H1 (cell line): ENCODE measurements around the gene ZNF771. TPM values are rescaled to one million over a fixed set of nuclear protein-coding genes. Genes with fewer than 3 reads are reported as not detected.

Experiments
- CTCF ChIA-PET: fragments of 300-600 bp; sonication (Branson Sonifier 250); formaldehyde crosslinking; loops from one replicate; lab custom pipeline; 2021; ENCODE audit not compliant: partially characterized antibody; lab: Charles Lee
- POLR2A ChIA-PET: fragments of 300-600 bp; sonication (Branson Sonifier 250); formaldehyde crosslinking; loops from one replicate; lab custom pipeline; 2021; ENCODE audit warnings: inconsistent platforms; ENCODE audit not compliant: partially characterized antibody; lab: Charles Lee
- DNase-seq, 2 experiments: peaks; one replicate each; pipeline versions ENCODE4 v3.0.0 to v3.0.0-alpha.2; 2010 to 2022; ENCODE audit warnings: low spot score in 2 of 2, low read depth in 1 of 2, mixed read lengths in 1 of 2
- FAIRE-seq: peaks from 2 replicates; lab custom pipeline; 2011; peaks lifted over from hg19 to GRCh38; lab: Jason Lieb, UNC
- H2AFZ ChIP-seq: 2 replicates; pipeline ENCODE4 v1.8.1; 2012; ENCODE audit warnings: low read length, inconsistent platforms
- H2AK5ac ChIP-seq: 2 replicates; pipeline ENCODE4 v1.6.1; 2013; ENCODE audit warnings: low read depth, low read length
- H2BK120ac ChIP-seq: replicated peaks from 2 replicates; pipeline ENCODE3; 2013; ENCODE audit warnings: low read depth, low read length, inconsistent platforms
- H2BK12ac ChIP-seq: 2 replicates; pipeline ENCODE4 v1.6.1; 2013; ENCODE audit warnings: low read depth, low read length
- H2BK15ac ChIP-seq: 2 replicates; pipeline ENCODE4 v1.6.1; 2013; ENCODE audit warnings: low read length
- H2BK20ac ChIP-seq: 2 replicates; pipeline ENCODE4 v1.6.1; 2013; ENCODE audit warnings: low read length
- H2BK5ac ChIP-seq: 2 replicates; pipeline ENCODE4 v1.6.1; 2013; ENCODE audit warnings: low read depth, low read length
- H3K14ac ChIP-seq: 2 replicates; pipeline ENCODE4 v1.6.1; 2013; ENCODE audit warnings: inconsistent platforms; ENCODE audit not compliant: insufficient read length
- H3K18ac ChIP-seq: 2 replicates; pipeline ENCODE4 v1.6.1; 2013; ENCODE audit warnings: low read length; ENCODE audit errors: extremely low read depth
- H3K23ac ChIP-seq: 2 replicates; pipeline ENCODE4 v1.6.1; 2013; ENCODE audit warnings: inconsistent platforms; ENCODE audit not compliant: insufficient read length
- H3K23me2 ChIP-seq: 2 replicates; pipeline ENCODE4 v1.6.1; 2013; ENCODE audit warnings: low read depth, low read length
- H3K27ac ChIP-seq: 2 replicates; pipeline ENCODE4 v1.6.1; 2011; ENCODE audit warnings: low read depth, low read length, inconsistent platforms
- H3K27me3 ChIP-seq, 4 experiments: replicated peaks in 1 of 4; 1 replicate in 1 of 4; 2 replicates in 3 of 4; pipeline versions ENCODE4 v1.6.1 to v1.8.1; 2011 to 2013; ENCODE audit warnings: low read length in 3 of 4, mild to moderate bottlenecking in 3 of 4, inconsistent platforms in 2 of 4, mixed read lengths in 2 of 4, moderate library complexity in 1 of 4; ENCODE audit not compliant: control insufficient read depth in 3 of 4, insufficient read depth in 3 of 4; ENCODE audit errors: extremely low read depth in 1 of 4
- H3K36me3 ChIP-seq, 4 experiments: 2 replicates each; pipeline versions ENCODE4 v1.6.1 to v1.8.1; 2011 to 2013; ENCODE audit warnings: mild to moderate bottlenecking in 4 of 4, low read length in 3 of 4, moderate library complexity in 2 of 4, control low read depth in 1 of 4, inconsistent platforms in 1 of 4; ENCODE audit not compliant: insufficient read depth in 4 of 4, control insufficient read depth in 2 of 4
- H3K4ac ChIP-seq: replicated peaks from 2 replicates; pipeline ENCODE3; 2013; ENCODE audit warnings: low read length, low read depth, mixed read lengths, inconsistent platforms; ENCODE audit not compliant: insufficient read length
- H3K4me1 ChIP-seq, 4 experiments: replicated peaks in 1 of 4; 1 replicate in 1 of 4; 2 replicates in 3 of 4; pipeline versions ENCODE4 v1.6.1 to v1.8.1; 2011 to 2013; ENCODE audit warnings: low read length in 3 of 4, inconsistent platforms in 2 of 4, mixed read lengths in 1 of 4; ENCODE audit not compliant: insufficient read depth in 4 of 4, control insufficient read depth in 3 of 4
- H3K4me2 ChIP-seq, 2 experiments: 2 replicates each; pipeline versions ENCODE4 v1.6.1 to v1.8.1; 2011 to 2013; ENCODE audit warnings: low read depth in 2 of 2, low read length in 2 of 2, control low read depth in 1 of 2, inconsistent platforms in 1 of 2, mild to moderate bottlenecking in 1 of 2; ENCODE audit not compliant: insufficient read depth in 1 of 2
- H3K4me3 ChIP-seq, 4 experiments: fragments of 200-600, 300-600 bp in 1 of 4; sonication (generic), shearing (Covaris generic), sonication (Bioruptor Twin) in 1 of 4; 2 replicates each; pipeline versions ENCODE4 v1.5.1 to v1.8.1; 2011 to 2016; ENCODE audit warnings: low read length in 4 of 4, low read depth in 3 of 4, control low read depth in 2 of 4, inconsistent platforms in 2 of 4, mild to moderate bottlenecking in 2 of 4, mixed read lengths in 1 of 4, moderate library complexity in 1 of 4; ENCODE audit not compliant: insufficient read depth in 2 of 4; ENCODE audit errors: extremely low read depth in 1 of 4
- H3K56ac ChIP-seq: replicated peaks from 2 replicates; pipeline ENCODE3; 2013; ENCODE audit warnings: low read depth, mild to moderate bottlenecking, mixed read lengths, low read length, inconsistent platforms; ENCODE audit not compliant: insufficient read length
- H3K79me1 ChIP-seq: 2 replicates; pipeline ENCODE4 v1.6.1; 2013; ENCODE audit warnings: low read depth, low read length, control low read depth
- H3K79me2 ChIP-seq, 2 experiments: 2 replicates each; pipeline versions ENCODE4 v1.6.1 to v1.8.1; 2012 to 2013; ENCODE audit warnings: low read length in 2 of 2, mild to moderate bottlenecking in 2 of 2, inconsistent platforms in 1 of 2; ENCODE audit not compliant: insufficient read depth in 2 of 2, control insufficient read depth in 1 of 2
- H3K9ac ChIP-seq, 4 experiments: replicated peaks in 1 of 4; 1 replicate in 1 of 4; 2 replicates in 3 of 4; pipeline versions ENCODE4 v1.6.1 to v1.8.1; 2011 to 2013; ENCODE audit warnings: low read depth in 3 of 4, low read length in 3 of 4, control low read depth in 2 of 4, mild to moderate bottlenecking in 2 of 4, moderate library complexity in 2 of 4, inconsistent platforms in 1 of 4; ENCODE audit errors: extremely low read depth in 1 of 4
- H3K9me3 ChIP-seq, 2 experiments: 2 replicates each; pipeline versions ENCODE4 v1.6.1 to v1.8.1; 2012 to 2013; ENCODE audit warnings: mild to moderate bottlenecking in 2 of 2, moderate library complexity in 2 of 2, control low read depth in 1 of 2, inconsistent platforms in 1 of 2, low read depth in 1 of 2, low read length in 1 of 2, mixed read lengths in 1 of 2; ENCODE audit not compliant: insufficient read depth in 2 of 2
- H4K20me1 ChIP-seq, 2 experiments: replicated peaks in 1 of 2; 2 replicates each; pipeline versions ENCODE3 to v1.8.1; 2011 to 2013; ENCODE audit warnings: inconsistent platforms in 2 of 2, low read length in 2 of 2, mild to moderate bottlenecking in 1 of 2; ENCODE audit not compliant: insufficient read depth in 2 of 2, control insufficient read depth in 1 of 2
- H4K5ac ChIP-seq: 2 replicates; pipeline ENCODE4 v1.6.1; 2013; ENCODE audit warnings: low read length, low read depth, mixed read lengths, inconsistent platforms; ENCODE audit not compliant: insufficient read length
- H4K8ac ChIP-seq: 2 replicates; pipeline ENCODE4 v1.8.0; 2013; ENCODE audit warnings: mild to moderate bottlenecking, moderate library complexity, low read length, inconsistent platforms; ENCODE audit not compliant: insufficient read depth; ENCODE audit errors: extremely low read depth
- H4K91ac ChIP-seq: replicated peaks from 2 replicates; pipeline ENCODE3; 2013; ENCODE audit warnings: low read length, mixed read lengths, inconsistent platforms; ENCODE audit not compliant: insufficient read length
- ASH2L ChIP-seq: fragments of 200-600, 300-600 bp; sonication (generic); IDR thresholded peaks from one replicate; pipeline ENCODE4 v1.7.1; 2017; ENCODE audit warnings: low read length
- BACH1 ChIP-seq: IDR thresholded peaks from 2 replicates; pipeline ENCODE4 v1.6.1; 2012; ENCODE audit warnings: low read length, improper control_type of control experiment
- CBX8 ChIP-seq: fragments of 300-800, 300-1000 bp; sonication (generic); IDR thresholded peaks from 2 replicates; pipeline ENCODE4 v1.7.1; 2016; ENCODE audit warnings: low read depth, low read length, borderline replicate concordance
- CEBPB ChIP-seq: IDR thresholded peaks from 2 replicates; pipeline ENCODE4 v1.6.1; 2012; ENCODE audit warnings: low read depth, low read length
- CTBP2 ChIP-seq: IDR thresholded peaks from 2 replicates; pipeline ENCODE4 v1.7.0; 2011; ENCODE audit warnings: borderline replicate concordance, mild to moderate bottlenecking, moderate library complexity, mixed read lengths, low read length; ENCODE audit not compliant: insufficient read depth, insufficient read length
- RAD21 ChIP-seq, 2 experiments: IDR thresholded peaks in 1 of 2; conservative IDR thresholded peaks in 1 of 2; 2 replicates each; pipeline ENCODE4 v1.6.1; 2011; ENCODE audit warnings: low read depth in 2 of 2, low read length in 2 of 2, improper control_type of control experiment in 1 of 2, inconsistent platforms in 1 of 2, mild to moderate bottlenecking in 1 of 2, moderate library complexity in 1 of 2
- RFX5 ChIP-seq: IDR thresholded peaks from 2 replicates; pipeline ENCODE4 v1.6.1; 2011; ENCODE audit warnings: low read depth, low read length, improper control_type of control experiment, borderline replicate concordance
- SP2 ChIP-seq: IDR thresholded peaks from 2 replicates; pipeline ENCODE4 v1.6.1; 2012; ENCODE audit warnings: mild to moderate bottlenecking, low read length, inconsistent platforms
- TCF12 ChIP-seq: IDR thresholded peaks from 2 replicates; pipeline ENCODE4 v1.6.1; 2011; ENCODE audit warnings: low read depth, mild to moderate bottlenecking, low read length
- YY1 ChIP-seq: IDR thresholded peaks from 2 replicates; pipeline ENCODE4 v1.6.1; 2011; ENCODE audit warnings: low read depth, mild to moderate bottlenecking, low read length
- WGBS, 2 experiments: shearing (Covaris generic) in 1 of 2; methylation state at CpG; one replicate each; pipeline versions ENCODE4 v1.1.6 to v1.1.7; 2013 to 2015; ENCODE audit warnings: low lambda C conversion rate in 2 of 2, mixed read lengths in 2 of 2, inconsistent platforms in 1 of 2, low coverage in 1 of 2, missing lambda C conversion rate in 1 of 2; ENCODE audit not compliant: insufficient replicate concordance in 2 of 2, insufficient coverage in 1 of 2, insufficient read length in 1 of 2; ENCODE audit errors: extremely low coverage in 1 of 2, missing lambda C conversion rate in 1 of 2; 5-methylcytosine and 5-hydroxymethylcytosine counted together
- polyA plus RNA-seq, 7 experiments: library from polyadenylated mRNA; depleted of rRNA in 3 of 7; stranded (reverse) in 5 of 7; unstranded in 2 of 7; fragments of >200 nt in 5 of 7; fragments of 200-250 nt in 2 of 7; gene quantifications; 1 replicate in 5 of 7; 2 replicates in 1 of 7; 4 replicates in 1 of 7; pipeline versions ENCODE4 v1.2.1 to v1.2.3, GENCODE V29; 2011 to 2013; ENCODE audit warnings: missing spikeins in 2 of 7, mixed read lengths in 2 of 7
- total RNA-seq: library from RNA; stranded (reverse); fragmentation: NEBNext Ultra II Directional; extraction: Animal tissue kit (Norgen Biotek cat#: 25700); gene quantifications from 2 replicates; pipeline ENCODE4 v1.2.1, GENCODE V29; 2021
- TF ChIP-seq, protein P1 (sequence below): IDR thresholded peaks from 2 replicates; pipeline ENCODE4 v1.6.1; 2011; ENCODE audit warnings: low read length, improper control_type of control experiment

ZNF771 gene
- total and polyA plus RNA-seq, 2 of the 8 experiments (the other 6 are each of a cell fraction or from before 2014, with no cell fraction given): 10.6 to 15.7 TPM

DNA sequence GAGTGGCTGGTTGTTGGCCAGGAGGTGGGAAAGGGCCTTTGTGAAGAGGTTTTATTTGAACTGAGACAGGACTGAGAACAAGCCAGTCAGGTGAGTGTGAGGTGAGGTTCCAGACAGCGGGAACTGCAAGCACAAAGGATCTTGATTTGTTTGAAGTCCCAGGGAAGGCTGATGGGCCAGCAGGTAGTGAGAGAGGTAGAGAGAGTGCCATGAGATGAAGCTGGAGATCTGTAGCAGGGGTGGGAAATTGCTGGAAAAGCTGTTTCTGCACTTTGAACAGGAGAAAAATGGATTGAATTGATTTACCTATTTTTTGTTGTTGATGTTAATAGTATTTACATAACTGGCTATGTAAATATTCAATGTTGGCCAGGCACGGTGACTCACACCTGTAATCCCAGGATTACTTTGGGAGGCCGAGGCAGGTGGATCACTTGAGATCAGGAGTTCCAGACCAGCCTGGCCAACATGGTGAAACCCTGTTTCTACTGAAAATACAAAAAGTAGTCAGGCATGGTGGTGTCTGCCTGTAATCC, 30.2 kb downstream of the ZNF771 start:
- no peak overlapping the region for H3K23ac ChIP-seq
- no peak overlapping the region for H3K56ac ChIP-seq
- no peak for FAIRE-seq
- no peaks in the 10 kb centered on the region for H3K79me2 ChIP-seq
- H4K91ac ChIP-seq: no peak overlapping the region
- no peak overlapping the region for H2AK5ac ChIP-seq
- ChIA-PET POLR2A (no interaction called here), CTCF (interaction anchor here (0.5 kb wide), 1 partner anchor 14 kb away, joined by 4 read pairs; no protein-coding TSS in a partner anchor)
- H3K79me1 ChIP-seq: no peaks in the 10 kb centered on the region
- no peak overlapping the region for H2BK20ac ChIP-seq
- H2BK12ac ChIP-seq: no peak overlapping the region
- no peak overlapping the region for H3K4me2 ChIP-seq
- H3K14ac ChIP-seq: no peak overlapping the region
- no peak overlapping the region for H3K27ac ChIP-seq
- no peak for DNase-seq
- H3K27me3 ChIP-seq: 0 out of 7 replicates have a peak, but pooled peaks cover 0 to 4% (median 0%) of the 10 kb centered on the region in 4 experiments
- no peak overlapping the region for H4K8ac ChIP-seq
- H2BK15ac ChIP-seq: no peak overlapping the region
- H3K9ac ChIP-seq: no peak overlapping the region
- H4K5ac ChIP-seq: no peak overlapping the region
- H3K18ac ChIP-seq: no peak overlapping the region
- no peak overlapping the region for H3K4ac ChIP-seq
- no peaks in the 10 kb centered on the region for H3K9me3 ChIP-seq
- no peaks in the 10 kb centered on the region for H3K4me1 ChIP-seq
- H3K36me3 ChIP-seq: no peaks in the 10 kb centered on the region
- 87% methylated on average over 3 of the region's 3 CpGs; no CpG with 5 or more reads in 1 of the 2 experiments for WGBS, 2 experiments
- no peak overlapping the region for H2BK120ac ChIP-seq
- no peak overlapping the region for H3K4me3 ChIP-seq
- H3K23me2 ChIP-seq: no peaks in the 10 kb centered on the region
- no peak overlapping the region for H2AFZ ChIP-seq
- no peaks in the 10 kb centered on the region for H4K20me1 ChIP-seq
- no peak overlapping the region for H2BK5ac ChIP-seq
- no peak for TF ChIP-seq CTBP2
- no peak for TF ChIP-seq CEBPB
- no peak for TF ChIP-seq YY1
- no peak for TF ChIP-seq RFX5
- no peak for TF ChIP-seq TCF12
- no peak for TF ChIP-seq RAD21 (IDR thresholded peaks at IDR 0.05 in 1 of 2, conservative IDR thresholded peaks at IDR 0.05 in 1 of 2; ENCODE audit: low read depth in 2 of 2, low read length in 2 of 2)
- no peak for TF ChIP-seq CBX8
- no peak for TF ChIP-seq ASH2L
- no peak for TF ChIP-seq BACH1
- no peak for TF ChIP-seq SP2
- TF ChIP-seq, protein P1, sequence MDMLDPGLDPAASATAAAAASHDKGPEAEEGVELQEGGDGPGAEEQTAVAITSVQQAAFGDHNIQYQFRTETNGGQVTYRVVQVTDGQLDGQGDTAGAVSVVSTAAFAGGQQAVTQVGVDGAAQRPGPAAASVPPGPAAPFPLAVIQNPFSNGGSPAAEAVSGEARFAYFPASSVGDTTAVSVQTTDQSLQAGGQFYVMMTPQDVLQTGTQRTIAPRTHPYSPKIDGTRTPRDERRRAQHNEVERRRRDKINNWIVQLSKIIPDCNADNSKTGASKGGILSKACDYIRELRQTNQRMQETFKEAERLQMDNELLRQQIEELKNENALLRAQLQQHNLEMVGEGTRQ: no peak
